Lower lobe of right lung (tissue), 2 donors: ENCODE results near the gene HTD2. TPM values are rescaled to one million over a fixed set of nuclear protein-coding genes. Genes with fewer than 3 reads are reported as not detected.

Source experiments
- ATAC-seq, 2 donors: fragments of 200-7000 bp; cut with Tn5 transposase; one replicate each; pipeline ENCODE4 v1.9.1; 2020 to 2022; ENCODE audit warnings: mild to moderate bottlenecking in 2 of 2, moderate library complexity in 2 of 2
- DNase-seq: peaks from one replicate; pipeline ENCODE4 v3.0.0-alpha.2; 2020
- H3K27ac ChIP-seq: fragments of 200-600 bp; one replicate; pipeline ENCODE4 v1.8.0; 2022
- H3K27me3 ChIP-seq: fragments of 200-600 bp; one replicate; pipeline ENCODE4 v1.8.0; 2022; ENCODE audit warnings: low read depth
- H3K36me3 ChIP-seq: fragments of 200-600 bp; one replicate; pipeline ENCODE4 v1.8.0; 2022; ENCODE audit warnings: mild to moderate bottlenecking
- H3K4me1 ChIP-seq: fragments of 200-600 bp; one replicate; pipeline ENCODE4 v1.8.0; 2022
- H3K4me3 ChIP-seq: fragments of 200-600 bp; one replicate; pipeline ENCODE4 v1.8.0; 2022; ENCODE audit warnings: mild to moderate bottlenecking
- H3K9me3 ChIP-seq: fragments of 200-600 bp; one replicate; pipeline ENCODE4 v1.8.0; 2022
- intact Hi-C: fragments of 100-400 bp; cut with DNase I; formaldehyde crosslinking; loops from one replicate; pipeline ENCODE4 v1.11.0; 2022
- total RNA-seq: library from RNA; stranded (reverse); fragmentation: NEBNext Ultra II Directional; extraction: Animal tissue kit (Norgen Biotek cat#: 25700); gene quantifications from one replicate; pipeline ENCODE4 v1.2.1, GENCODE V29; 2021
- TF ChIP-seq, protein P1 (sequence below): fragments of 200-600 bp; IDR thresholded peaks from one replicate; pipeline ENCODE4 v1.8.0; 2022; ENCODE audit warnings: antibody characterized with exemption, mild to moderate bottlenecking
- donor health status: DM: no; HTN: yes; CAD: no; lungs with severe emphysema.

Gene HTD2
- total RNA-seq, 1 donor from 2014 or later = 8.7 TPM

DNA sequence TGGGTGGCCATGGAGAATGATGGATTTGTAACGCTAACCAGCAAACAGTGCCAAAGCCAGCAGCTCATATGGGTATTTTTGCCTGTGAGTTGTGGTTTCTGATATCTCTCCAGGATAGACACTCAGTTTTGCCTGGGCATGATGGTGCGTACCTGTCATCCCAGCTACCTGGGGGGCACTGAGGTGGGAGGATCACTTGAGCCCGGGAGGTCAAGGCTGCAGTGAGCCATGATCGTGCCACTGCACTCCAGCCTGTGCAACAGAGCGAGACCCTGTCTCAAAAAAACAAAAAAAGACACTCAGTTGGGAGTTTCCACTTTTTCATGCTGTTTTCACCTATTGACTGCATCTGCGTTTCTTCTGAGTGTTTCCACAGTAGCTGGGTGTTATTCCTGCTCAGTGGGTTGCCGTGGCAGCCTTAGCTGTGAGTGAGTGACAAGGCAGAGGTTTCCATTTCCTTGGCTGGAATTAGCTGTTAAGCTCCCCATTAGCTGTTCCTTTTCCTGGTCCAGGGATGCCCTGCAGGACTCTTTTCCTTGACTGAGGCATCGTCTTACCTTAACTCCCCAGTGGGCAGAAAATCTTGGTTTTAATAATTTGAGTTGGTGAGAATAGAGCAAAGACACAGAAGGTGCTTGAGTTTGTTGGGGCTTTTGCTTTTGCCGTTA is 14.5 kb upstream of the HTD2 start:
- TF ChIP-seq, protein P1, sequence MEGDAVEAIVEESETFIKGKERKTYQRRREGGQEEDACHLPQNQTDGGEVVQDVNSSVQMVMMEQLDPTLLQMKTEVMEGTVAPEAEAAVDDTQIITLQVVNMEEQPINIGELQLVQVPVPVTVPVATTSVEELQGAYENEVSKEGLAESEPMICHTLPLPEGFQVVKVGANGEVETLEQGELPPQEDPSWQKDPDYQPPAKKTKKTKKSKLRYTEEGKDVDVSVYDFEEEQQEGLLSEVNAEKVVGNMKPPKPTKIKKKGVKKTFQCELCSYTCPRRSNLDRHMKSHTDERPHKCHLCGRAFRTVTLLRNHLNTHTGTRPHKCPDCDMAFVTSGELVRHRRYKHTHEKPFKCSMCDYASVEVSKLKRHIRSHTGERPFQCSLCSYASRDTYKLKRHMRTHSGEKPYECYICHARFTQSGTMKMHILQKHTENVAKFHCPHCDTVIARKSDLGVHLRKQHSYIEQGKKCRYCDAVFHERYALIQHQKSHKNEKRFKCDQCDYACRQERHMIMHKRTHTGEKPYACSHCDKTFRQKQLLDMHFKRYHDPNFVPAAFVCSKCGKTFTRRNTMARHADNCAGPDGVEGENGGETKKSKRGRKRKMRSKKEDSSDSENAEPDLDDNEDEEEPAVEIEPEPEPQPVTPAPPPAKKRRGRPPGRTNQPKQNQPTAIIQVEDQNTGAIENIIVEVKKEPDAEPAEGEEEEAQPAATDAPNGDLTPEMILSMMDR = no peak
- intact Hi-C loops = no loop called here

DNA sequence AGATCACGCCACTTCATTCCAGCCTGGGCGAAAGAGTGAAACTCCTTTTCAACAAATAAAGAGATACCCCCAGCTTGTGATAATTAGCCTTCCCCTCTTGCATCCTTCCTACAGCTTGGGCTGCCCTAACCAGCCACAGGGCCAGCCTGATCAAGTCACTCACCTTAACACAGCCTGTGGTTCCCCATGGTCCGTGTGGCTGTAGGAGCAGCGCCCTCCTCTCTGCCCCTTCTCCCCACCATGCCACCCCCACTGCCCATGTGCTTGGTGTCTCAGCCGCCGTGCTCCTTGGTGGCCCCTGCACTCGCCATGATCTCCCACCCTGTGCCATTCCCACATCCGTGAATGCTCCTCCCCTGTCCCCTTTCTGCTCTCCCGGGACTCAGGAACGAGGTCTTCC is 13.5 kb upstream of the HTD2 start:
- Histone ChIP-seq H3K4me3 (no peak overlapping the region), H3K9me3 (no peaks in the 10 kb centered on the region), H3K36me3 (peaks cover 14% of the 10 kb centered on the region), H3K27ac (no peak overlapping the region), H3K4me1 (no peaks in the 10 kb centered on the region), H3K27me3 (no peaks in the 10 kb centered on the region)
- TF ChIP-seq, protein P1 = no peak
- no peak for ATAC-seq
- no peak for DNase-seq
- intact Hi-C loops = no loop called here

More for the DNA sequence above, 14.5 kb upstream of the HTD2 start:
- Histone ChIP-seq H3K9me3 (no peaks in the 10 kb centered on the region), H3K4me3 (no peak overlapping the region), H3K27me3 (no peaks in the 10 kb centered on the region), H3K4me1 (no peaks in the 10 kb centered on the region), H3K27ac (no peak overlapping the region), H3K36me3 (peaks cover 24% of the 10 kb centered on the region)
- no peak for ATAC-seq
- no peak for DNase-seq

DNA sequence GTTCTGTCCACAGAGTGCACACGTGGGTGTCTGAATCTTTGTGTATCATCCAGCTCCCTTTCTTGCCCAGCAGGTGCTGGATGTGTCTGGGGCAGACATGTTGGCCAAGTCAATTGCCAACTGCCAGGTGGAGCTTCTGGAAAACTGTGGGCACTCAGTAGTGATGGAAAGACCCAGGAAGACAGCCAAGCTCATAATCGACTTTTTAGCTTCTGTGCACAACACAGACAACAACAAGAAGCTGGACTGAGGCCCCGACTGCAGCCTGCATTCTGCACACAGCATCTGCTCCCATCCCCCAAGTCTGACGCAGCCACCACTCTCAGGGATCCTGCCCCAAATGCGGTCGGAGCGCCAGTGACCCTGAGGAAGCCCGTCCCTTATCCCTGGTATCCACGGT is 12.8 kb upstream of the HTD2 start:
- H3K27ac ChIP-seq = no peak overlapping the region
- no peaks in the 10 kb centered on the region for H3K4me1 ChIP-seq
- DNase-seq (no peak), ATAC-seq (no peak)
- no peak overlapping the region for H3K4me3 ChIP-seq
- H3K27me3 ChIP-seq = peaks cover 4% of the 10 kb centered on the region
- TF ChIP-seq, protein P1 = no peak
- H3K36me3 ChIP-seq = peaks cover 7% of the 10 kb centered on the region
- H3K9me3 ChIP-seq = no peaks in the 10 kb centered on the region
- intact Hi-C loops = no loop called here

- DNase-seq = no peak
- Histone ChIP-seq H3K27ac (no peak overlapping the region), H3K4me1 (no peaks in the 10 kb centered on the region), H3K9me3 (no peaks in the 10 kb centered on the region), H3K4me3 (no peak overlapping the region), H3K27me3 (peaks cover 4% of the 10 kb centered on the region), H3K36me3 (peaks cover 6% of the 10 kb centered on the region)
- TF ChIP-seq, protein P1 = no peak
- ATAC-seq = no peak
- intact Hi-C loops = no loop called here
Observed at GRCh38 chr3:58296269-58296668, 10.1 kb upstream of the HTD2 start.

GRCh38 chr3:58296843-58297242 is 9.5 kb upstream of the HTD2 start:
- TF ChIP-seq, protein P1 = no peak
- Histone ChIP-seq H3K9me3 (no peaks in the 10 kb centered on the region), H3K4me1 (no peaks in the 10 kb centered on the region), H3K36me3 (peaks cover 6% of the 10 kb centered on the region), H3K4me3 (no peak overlapping the region), H3K27ac (no peak overlapping the region), H3K27me3 (peaks cover 4% of the 10 kb centered on the region)
- ATAC-seq = no peak
- intact Hi-C loops = no loop called here
- no peak for DNase-seq
